Measurements from ENCODE around the gene EVC2. TPM values are rescaled to one million over a fixed set of nuclear protein-coding genes. Genes with fewer than 3 reads are reported as not detected.
"Not testable (repeated sequence)": the region's sequence is repeated elsewhere in the genome, so short reads cannot be mapped to it uniquely, and the experiment has no call there.

EVC2 gene
- total RNA-seq, 2 donors from 2014 or later = 0.49 to 0.93 TPM

DNA sequence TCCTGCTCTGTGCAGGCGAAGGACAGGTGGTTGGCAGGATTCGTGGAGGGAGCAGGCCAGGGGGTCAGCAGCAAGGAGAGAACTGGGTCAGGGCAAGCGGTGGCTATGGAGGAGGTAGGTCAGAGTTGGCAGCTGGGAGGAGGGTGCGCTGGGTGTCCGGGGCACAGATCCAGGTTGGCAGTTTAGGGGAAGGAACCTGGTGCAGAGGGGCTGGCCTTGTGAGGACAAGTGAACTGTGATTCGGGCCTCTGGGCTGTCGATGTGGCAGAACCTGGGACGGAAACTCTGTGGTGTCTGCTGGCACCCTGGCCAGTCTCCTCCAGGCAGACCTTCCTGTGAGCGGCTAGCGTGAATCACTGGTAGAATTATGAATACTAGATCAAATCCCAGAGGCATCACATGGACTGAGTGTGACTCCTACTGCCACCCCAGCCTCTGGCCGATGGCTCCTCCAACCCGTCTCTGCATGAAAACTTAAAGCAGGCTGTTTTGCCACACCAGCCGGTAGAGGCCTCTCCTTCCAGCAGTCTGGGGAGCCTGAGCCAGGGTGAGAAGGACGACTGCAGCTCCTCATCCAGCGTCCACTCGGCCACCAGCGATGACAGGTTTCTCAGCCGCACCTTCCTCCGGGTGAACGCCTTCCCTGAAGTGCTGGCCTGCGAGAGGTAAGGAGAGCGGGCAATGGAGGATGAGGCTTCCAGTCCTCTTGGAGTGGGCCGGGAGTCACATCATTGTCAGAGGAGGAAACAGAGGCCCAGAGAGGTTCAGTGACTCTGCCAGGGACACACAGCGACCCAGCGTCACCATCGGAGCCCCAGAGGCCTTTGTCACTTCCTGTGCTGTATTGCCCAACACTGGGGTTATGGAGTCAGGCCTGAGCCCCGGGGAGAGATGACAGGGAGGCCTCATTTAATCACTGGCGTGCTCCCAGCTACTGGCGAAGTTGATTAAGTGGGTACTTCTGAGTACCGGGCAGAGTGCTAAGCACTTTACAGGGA is 22.9 kb upstream of the EVC2 start:
- H3K36me3 ChIP-seq = no peaks in the 10 kb centered on the region

DNA sequence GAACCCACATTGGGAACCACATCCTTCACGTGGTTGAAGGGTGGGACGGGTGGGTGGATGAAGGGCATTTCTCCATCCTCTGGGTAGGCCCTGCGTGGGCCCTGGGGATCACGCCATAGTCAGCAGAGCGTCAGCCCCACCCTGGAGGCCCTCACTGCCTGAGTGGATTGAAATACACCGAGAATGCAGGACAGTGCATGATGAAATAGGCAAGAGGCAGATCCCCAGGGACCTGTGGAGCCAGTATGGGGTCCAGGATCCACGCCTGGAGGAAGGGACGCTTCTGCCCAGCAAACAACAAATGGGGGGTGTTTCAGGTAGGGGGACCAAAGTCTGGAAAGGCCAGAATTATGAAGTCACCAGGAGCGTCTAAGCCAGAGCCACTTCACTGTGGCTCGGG is 22.1 kb upstream of the EVC2 start:
- TF ChIP-seq, protein P1, sequence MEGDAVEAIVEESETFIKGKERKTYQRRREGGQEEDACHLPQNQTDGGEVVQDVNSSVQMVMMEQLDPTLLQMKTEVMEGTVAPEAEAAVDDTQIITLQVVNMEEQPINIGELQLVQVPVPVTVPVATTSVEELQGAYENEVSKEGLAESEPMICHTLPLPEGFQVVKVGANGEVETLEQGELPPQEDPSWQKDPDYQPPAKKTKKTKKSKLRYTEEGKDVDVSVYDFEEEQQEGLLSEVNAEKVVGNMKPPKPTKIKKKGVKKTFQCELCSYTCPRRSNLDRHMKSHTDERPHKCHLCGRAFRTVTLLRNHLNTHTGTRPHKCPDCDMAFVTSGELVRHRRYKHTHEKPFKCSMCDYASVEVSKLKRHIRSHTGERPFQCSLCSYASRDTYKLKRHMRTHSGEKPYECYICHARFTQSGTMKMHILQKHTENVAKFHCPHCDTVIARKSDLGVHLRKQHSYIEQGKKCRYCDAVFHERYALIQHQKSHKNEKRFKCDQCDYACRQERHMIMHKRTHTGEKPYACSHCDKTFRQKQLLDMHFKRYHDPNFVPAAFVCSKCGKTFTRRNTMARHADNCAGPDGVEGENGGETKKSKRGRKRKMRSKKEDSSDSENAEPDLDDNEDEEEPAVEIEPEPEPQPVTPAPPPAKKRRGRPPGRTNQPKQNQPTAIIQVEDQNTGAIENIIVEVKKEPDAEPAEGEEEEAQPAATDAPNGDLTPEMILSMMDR (IDR thresholded peaks at IDR 0.05) = no peak
- intact Hi-C loops (cut with DNase I) = no loop called here
- no peak overlapping the region for H3K27ac ChIP-seq

More for the DNA sequence above, 22.9 kb upstream of the EVC2 start:
- Histone ChIP-seq H3K27me3 (no peaks in the 10 kb centered on the region), H3K27ac (no peak overlapping the region), H3K4me1 (no peaks in the 10 kb centered on the region), H3K9me3 (no peaks in the 10 kb centered on the region), H3K4me3 (no peak overlapping the region), H3K9ac (ENCODE audit: low read depth in 2 of 2, low read length in 2 of 2) (no peak overlapping the region)
- intact Hi-C loops (cut with DNase I) = no loop called here
- TF ChIP-seq, protein P1 (IDR thresholded peaks at IDR 0.05) = no peak
- no peak for DNase-seq

DNA sequence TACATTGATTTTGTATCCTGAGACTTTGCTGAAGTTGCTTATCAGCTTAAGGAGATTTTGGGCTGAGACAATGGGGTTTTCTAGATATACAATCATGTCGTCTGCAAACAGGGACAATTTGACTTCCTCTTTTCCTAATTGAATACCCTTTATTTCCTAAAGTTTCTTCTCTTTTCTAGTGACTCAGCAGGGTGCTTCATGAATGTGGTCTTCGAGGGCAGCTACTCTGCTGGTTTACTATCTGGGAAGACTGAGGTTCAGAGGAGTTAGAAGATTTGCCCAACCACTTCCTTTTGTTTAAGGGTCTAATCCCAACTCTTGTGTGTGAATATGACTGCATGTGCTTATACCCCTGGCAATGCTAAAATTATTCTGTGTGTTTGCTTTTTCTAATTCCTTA is 20.1 kb upstream of the EVC2 start:
- not testable (repeated sequence) for H3K36me3 ChIP-seq, H3K27me3 ChIP-seq

More for the DNA sequence above, 22.1 kb upstream of the EVC2 start:
- Histone ChIP-seq H3K4me1 (no peaks in the 10 kb centered on the region), H3K9ac (ENCODE audit: low read depth in 2 of 2, low read length in 2 of 2) (no peak overlapping the region), H3K9me3 (no peaks in the 10 kb centered on the region), H3K27me3 (no peaks in the 10 kb centered on the region), H3K4me3 (no peak overlapping the region), H3K36me3 (no peaks in the 10 kb centered on the region)
- DNase-seq = no peak

DNA sequence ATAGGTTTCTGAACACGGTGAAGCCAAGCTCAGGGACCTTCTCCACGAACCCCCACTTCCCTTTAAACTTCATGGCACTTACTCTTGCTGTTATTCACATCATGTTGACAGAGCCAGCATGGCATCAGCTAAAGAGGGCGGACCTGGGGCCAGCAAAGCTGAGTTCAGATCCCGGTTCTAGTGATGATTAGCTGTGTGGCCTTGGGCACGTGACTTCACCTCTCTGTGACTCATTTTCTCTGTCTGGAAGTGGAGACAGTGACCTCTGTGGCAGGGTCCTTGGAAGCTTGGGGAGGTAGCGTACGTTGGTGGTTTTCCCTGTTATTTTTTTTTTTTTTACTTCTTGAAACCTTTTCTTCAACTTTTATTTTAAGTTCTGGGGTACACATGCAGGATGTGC is 16.0 kb upstream of the EVC2 start:
- Histone ChIP-seq H3K36me3 (no peaks in the 10 kb centered on the region), H3K9me3 (no peaks in the 10 kb centered on the region), H3K9ac (ENCODE audit: low read depth in 2 of 2, low read length in 2 of 2) (no peak overlapping the region), H3K27me3 (no peaks in the 10 kb centered on the region), H3K4me1 (no peaks in the 10 kb centered on the region), H3K27ac (no peak overlapping the region), H3K4me3 (no peak overlapping the region)
- DNase-seq = no peak
- TF ChIP-seq, protein P1 (IDR thresholded peaks at IDR 0.05) = no peak
- intact Hi-C loops (cut with DNase I) = no loop called here

More for the DNA sequence above, 20.1 kb upstream of the EVC2 start:
- intact Hi-C loops (cut with DNase I); DNase-seq; H3K27ac ChIP-seq; H3K4me1 ChIP-seq; H3K9ac ChIP-seq (ENCODE audit: low read depth in 2 of 2, low read length in 2 of 2); H3K9me3 ChIP-seq; H3K4me3 ChIP-seq: not testable (repeated sequence)

DNA sequence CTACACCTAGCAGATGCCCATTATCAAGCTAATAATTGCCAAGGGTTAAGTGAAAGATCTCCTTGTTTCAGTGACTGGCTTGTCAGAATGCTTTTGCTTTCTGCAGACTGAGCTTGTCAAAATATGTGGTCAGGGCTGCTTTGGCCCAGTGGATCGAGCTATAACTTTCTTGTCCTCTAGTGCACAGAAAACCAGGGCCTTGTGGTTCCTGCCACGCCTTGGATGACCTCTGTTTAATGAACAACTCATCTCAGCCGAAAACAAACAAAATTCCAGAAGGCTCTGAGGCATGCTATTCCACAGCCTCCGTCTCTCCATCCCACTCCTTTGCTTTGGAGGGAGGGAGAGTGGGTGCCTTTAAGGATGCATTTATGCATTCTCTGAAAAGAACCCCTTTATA is 14.0 kb upstream of the EVC2 start:
- H3K27me3 ChIP-seq = no peaks in the 10 kb centered on the region
- no peaks in the 10 kb centered on the region for H3K36me3 ChIP-seq
- DNase-seq = no peak
- no peaks in the 10 kb centered on the region for H3K4me1 ChIP-seq
- no peaks in the 10 kb centered on the region for H3K9me3 ChIP-seq
- no peak overlapping the region for H3K4me3 ChIP-seq
- TF ChIP-seq, protein P1 (IDR thresholded peaks at IDR 0.05) = no peak
- no peak overlapping the region for H3K27ac ChIP-seq
- no peak overlapping the region for H3K9ac ChIP-seq (ENCODE audit: low read depth in 2 of 2, low read length in 2 of 2)
- intact Hi-C loops (cut with DNase I) = no loop called here

DNA sequence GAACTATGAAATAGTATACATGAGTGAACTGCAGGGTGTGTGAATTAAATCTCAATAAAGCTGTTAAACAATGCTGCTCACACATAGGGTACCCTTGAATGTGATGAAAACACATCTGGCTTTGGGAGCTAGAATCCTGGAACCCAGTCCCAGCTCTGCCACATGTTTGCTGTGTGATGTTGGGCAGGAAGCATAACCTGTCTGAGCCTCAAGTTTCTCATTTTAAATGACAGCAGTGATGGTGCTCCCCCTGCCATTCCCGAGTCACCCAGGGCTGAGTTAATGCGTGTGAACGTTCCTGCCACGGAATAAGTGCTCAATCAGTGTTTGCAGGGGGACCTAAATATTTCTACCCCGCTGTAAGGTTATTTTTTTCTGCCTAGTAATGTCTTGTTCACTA is 13.6 kb upstream of the EVC2 start:
- TF ChIP-seq, protein P1 (IDR thresholded peaks at IDR 0.05) = no peak
- no peak for DNase-seq
- Histone ChIP-seq H3K9ac (ENCODE audit: low read depth in 2 of 2, low read length in 2 of 2) (no peak overlapping the region), H3K27me3 (no peaks in the 10 kb centered on the region), H3K4me3 (no peak overlapping the region), H3K9me3 (no peaks in the 10 kb centered on the region), H3K4me1 (no peaks in the 10 kb centered on the region), H3K36me3 (no peaks in the 10 kb centered on the region), H3K27ac (no peak overlapping the region)
- intact Hi-C loops (cut with DNase I) = no loop called here
